HG03558 (cell line): ENCODE data around the gene BPIFB2.
"Not testable (repeated sequence)": the region's sequence is repeated elsewhere in the genome, so short reads cannot be mapped to it uniquely, and the experiment has no call there.

ENCODE experiments used
- ATAC-seq: cut with Tn5 transposase; IDR thresholded peaks from one replicate; pipeline ENCODE4 v1.9.1; 2021; ENCODE audit warnings: moderate number of reproducible peaks; ENCODE audit not compliant: unreplicated experiment; ENCODE audit errors: extremely low read depth

Gene BPIFB2

GRCh38 chr20:33007376-33008335, at the start of gene BPIFB2:
BPIFB2 (plus strand) TSS chr20:33007704; CDS start chr20:33008575, 871 bp downstream.
- no peak for ATAC-seq

- ATAC-seq, result no peak
Observed at GRCh38 chr20:32958574-32958973, 48.9 kb upstream of the BPIFB2 start.

GRCh38 chr20:32959351-32960221, 47.9 kb upstream of the BPIFB2 start:
- no peak for ATAC-seq

- ATAC-seq, result no peak
Observed at GRCh38 chr20:32960222-32960518, 47.3 kb upstream of the BPIFB2 start.

- ATAC-seq, result no peak
Observed at GRCh38 chr20:32960849-32961731, 46.4 kb upstream of the BPIFB2 start.

- no peak for ATAC-seq
Observed at GRCh38 chr20:32962053-32962452, 45.5 kb upstream of the BPIFB2 start.

- not testable (repeated sequence) for ATAC-seq
Observed at GRCh38 chr20:32962646-32963045, 44.9 kb upstream of the BPIFB2 start.

GRCh38 chr20:32963176-32963575, 44.3 kb upstream of the BPIFB2 start:
- ATAC-seq, result no peak

- ATAC-seq, result no peak
Observed at GRCh38 chr20:32964575-32964974, 42.9 kb upstream of the BPIFB2 start.

- no peak for ATAC-seq
Observed at GRCh38 chr20:32965115-32965514, 42.4 kb upstream of the BPIFB2 start.

GRCh38 chr20:32965581-32966373, 41.7 kb upstream of the BPIFB2 start:
- ATAC-seq, result no peak

- no peak for ATAC-seq
Observed at GRCh38 chr20:32966382-32966781, 41.1 kb upstream of the BPIFB2 start.

- no peak for ATAC-seq
Observed at GRCh38 chr20:32966881-32967781, 40.4 kb upstream of the BPIFB2 start.

GRCh38 chr20:32967961-32968457, 39.5 kb upstream of the BPIFB2 start:
- no peak for ATAC-seq

GRCh38 chr20:32968478-32969241, 38.8 kb upstream of the BPIFB2 start:
- ATAC-seq, result no peak

- no peak for ATAC-seq
Observed at GRCh38 chr20:32969356-32970114, 38.0 kb upstream of the BPIFB2 start.
